SKM-1 (cell line): ENCODE measurements around the gene ZNF629.

Experiments used
- DNase-seq: peaks from one replicate; lab custom pipeline; 2025; ENCODE audit not compliant: unreplicated experiment; lab: John Stamatoyannopoulos, UW

The ZNF629 gene

DNA sequence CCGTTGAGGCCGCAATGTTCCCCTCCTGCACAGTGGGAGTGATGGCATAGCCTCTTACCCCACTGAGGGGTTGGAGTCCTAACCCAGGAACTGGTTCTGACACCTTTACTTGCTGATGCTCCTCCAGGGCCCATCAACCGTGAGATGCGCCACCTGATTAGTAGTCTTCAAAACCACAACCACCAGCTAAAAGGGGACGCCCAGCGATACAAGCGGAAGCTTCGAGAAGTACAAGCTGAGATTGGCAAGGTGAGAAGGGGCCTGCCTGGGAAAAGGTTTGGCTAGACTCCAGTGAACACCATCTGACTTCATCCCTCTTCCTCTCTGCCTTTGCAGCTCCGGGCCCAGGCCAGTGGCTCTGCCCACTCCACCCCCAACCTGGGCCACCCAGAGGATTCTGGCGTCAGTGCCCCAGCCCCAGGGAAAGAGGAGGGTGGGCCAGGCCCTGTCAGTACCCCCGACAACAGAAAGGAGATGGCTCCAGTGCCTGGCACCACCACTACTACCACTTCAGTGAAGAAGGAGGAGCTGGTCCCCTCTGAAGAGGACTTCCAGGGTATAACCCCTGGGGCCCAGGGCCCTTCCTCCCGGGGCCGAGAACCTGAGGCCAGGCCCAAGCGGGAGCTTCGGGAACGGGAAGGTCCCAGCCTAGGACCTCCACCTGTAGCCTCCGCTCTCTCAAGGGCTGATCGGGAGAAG is 19.1 kb downstream of the ZNF629 start:
- no peak for DNase-seq

DNA sequence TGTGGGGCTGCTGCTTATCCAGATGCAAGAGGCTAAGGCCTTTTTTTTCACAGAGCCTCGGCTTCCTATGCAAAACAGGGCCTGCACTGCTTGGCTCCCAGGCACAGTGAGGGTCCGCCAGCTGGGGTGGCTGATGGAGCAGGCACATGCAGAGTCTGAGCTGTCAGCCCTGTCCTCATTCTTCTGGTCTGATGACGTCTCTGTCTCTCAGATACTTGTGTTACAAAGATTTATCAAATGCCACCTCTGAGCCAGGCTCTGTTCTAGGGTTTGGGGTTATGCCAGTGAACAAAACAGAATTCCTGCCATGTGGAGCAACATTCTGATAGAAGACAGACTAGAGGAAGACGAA is 20.1 kb downstream of the ZNF629 start:
- no peak for DNase-seq

- DNase-seq: no peak
These were observed 20.6 kb downstream of the ZNF629 start for GRCh38 chr16:30766206-30766932.

DNA sequence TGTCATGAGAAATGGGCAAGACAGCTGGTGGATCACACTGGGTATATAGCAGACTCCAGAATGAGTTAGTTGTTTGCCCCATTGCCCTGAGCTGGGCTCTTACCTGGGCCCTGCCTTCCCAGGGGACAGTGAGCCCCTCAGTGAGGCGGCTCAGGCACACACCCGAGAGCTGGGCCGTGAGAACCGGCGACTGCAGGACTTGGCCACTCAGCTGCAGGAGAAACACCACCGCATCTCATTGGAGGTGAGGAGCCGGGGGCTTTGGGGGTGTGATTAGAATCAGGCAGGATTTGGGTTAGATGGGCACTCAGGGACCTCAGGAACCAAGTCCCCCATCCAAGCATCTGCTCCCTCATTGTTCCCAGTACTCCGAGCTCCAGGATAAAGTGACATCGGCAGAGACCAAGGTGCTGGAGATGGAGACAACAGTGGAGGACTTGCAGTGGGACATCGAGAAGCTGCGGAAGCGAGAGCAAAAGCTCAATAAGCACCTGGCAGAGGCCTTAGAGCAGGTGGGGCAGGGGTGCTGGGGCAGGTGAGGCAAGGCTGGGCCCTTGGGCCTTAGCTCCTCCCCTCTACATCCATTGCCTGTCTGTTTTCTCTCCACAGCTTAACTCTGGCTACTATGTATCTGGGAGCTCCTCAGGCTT is 22.1 kb downstream of the ZNF629 start:
- DNase-seq: no peak

DNA sequence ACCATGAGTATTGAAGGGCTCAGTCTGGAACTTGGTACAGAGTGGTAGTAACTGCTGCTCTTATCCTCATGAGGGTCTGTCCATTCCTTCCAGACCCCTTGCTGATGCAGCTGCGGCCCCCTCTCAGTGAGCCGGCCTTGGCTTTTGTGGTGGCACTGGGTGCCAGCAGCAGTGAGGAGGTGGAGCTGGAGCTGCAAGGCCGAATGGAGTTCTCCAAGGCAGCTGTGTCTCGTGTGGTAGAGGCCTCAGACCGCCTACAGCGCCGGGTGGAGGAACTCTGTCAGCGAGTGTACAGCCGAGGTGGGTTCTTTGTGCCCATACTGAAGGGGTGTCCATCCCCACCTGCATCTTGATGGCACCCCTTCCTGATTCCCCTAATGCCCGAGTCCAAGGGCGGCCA is 22.9 kb downstream of the ZNF629 start:
- no peak for DNase-seq

DNA sequence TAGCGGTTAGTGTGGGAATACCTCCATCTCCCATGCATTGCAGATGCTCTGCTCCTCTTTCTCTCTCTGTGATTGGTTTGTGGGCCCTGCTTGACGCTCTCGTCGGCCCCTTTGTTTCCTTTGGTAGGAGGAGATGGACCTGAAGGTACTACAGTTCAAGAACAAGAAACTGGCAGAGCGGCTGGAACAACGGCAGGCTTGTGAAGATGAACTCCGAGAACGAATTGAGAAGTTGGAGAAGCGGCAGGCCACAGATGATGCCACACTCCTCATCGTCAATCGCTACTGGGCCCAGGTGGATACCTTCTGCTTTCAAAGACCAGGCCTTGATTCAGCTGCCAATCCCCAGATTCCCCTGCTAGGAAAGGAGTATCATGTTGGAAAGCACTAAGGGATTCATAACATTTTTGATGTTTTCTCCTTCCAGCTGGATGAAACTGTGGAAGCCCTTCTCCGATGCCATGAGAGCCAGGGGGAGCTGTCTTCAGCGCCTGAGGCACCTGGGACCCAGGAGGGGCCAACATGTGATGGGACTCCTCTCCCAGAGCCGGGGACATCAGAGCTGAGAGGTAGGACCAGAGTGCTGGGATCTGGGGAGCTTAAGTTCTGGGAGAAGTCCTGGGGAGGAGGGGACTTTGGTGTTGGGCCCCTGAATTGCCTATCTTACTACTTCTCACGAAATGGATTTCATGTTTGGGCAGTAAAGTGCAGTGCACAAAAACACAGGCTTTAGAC is 23.8 kb downstream of the ZNF629 start:
- DNase-seq: no peak

GRCh38 chr16:30761928-30762902 is 24.8 kb downstream of the ZNF629 start, which contains the start of the genes CFAP119 and RNF40:
CFAP119 (minus strand) TSS chr16:30762062; CDS start chr16:30761748, 314 bp downstream.
RNF40 (plus strand) TSS chr16:30762322; CDS start chr16:30762546, 224 bp downstream.
- peak; percentile 99 for DNase-seq

GRCh38 chr16:30761427-30761927 is 25.5 kb downstream of the ZNF629 start:
- DNase-seq: no peak

DNA sequence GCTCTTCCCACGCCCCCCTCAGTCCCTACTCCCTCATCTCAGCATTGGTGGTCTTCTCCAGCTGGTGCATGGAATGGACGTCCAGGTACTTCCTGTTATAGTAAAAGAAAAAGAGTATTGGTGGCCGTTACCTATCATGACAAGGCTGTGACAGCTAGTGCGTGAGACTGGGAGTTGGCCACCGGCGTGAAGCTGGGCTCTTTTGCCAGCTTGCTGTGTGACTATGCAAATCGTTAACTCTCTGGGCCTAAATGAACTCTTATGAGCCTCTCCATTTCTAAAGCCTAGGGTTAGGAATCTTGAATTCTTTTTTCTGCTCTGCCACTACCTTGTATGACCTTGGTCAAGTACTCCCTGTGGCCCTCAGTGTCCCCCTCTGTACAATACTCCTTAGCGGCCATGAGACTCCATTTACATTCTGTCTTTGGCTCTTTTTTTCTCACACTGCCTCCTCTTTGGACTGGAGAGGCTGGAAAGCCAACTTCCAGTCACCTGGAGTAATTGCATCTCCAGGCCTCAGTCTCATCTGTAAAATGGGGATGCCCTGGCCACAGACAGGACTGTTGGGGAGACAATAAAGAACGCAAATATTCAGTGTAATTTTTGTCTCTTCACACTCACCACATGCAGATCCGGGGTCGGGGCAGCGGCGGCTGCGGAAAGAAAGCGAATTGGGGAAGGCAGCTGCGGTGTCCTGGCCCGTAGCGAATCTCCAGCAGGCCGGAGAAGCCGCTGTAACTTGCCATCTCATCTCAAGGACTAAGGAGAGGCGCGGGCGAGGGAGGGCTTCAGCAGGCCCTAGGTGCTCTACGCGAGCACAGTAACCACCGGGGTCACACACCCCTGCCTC is 26.2 kb downstream of the ZNF629 start:
- DNase-seq: no peak

GRCh38 chr16:30760001-30760559 is 26.9 kb downstream of the ZNF629 start:
- DNase-seq: no peak

DNA sequence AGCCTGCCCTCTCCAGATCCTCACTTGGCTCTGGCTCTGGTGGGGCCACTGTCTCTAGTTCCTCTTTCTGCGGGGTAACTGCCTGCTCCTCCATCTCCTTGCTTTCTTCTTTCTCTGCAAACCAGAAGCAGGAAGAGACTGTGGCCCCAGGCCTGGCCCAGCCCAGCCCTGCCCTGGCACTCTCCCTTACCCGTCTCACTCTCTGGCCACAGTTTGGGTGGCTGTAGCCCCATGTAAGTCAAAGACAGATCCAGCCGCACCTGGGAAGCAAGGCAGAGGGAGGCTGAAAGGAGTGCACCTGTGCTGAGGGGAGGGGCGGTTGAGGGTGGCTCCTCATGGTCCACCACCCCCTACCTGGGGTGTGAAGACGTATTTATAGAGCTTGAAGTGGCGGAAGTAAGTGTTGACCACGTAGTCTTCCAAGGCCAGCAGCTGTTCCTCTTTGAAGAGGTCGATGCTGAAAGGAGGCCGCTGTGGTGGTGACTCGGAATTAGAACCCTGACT is 28.0 kb downstream of the ZNF629 start:
- peak; percentile 84 for DNase-seq

- DNase-seq: no peak
These were observed 29.7 kb downstream of the ZNF629 start for GRCh38 chr16:30757316-30757715.

DNA sequence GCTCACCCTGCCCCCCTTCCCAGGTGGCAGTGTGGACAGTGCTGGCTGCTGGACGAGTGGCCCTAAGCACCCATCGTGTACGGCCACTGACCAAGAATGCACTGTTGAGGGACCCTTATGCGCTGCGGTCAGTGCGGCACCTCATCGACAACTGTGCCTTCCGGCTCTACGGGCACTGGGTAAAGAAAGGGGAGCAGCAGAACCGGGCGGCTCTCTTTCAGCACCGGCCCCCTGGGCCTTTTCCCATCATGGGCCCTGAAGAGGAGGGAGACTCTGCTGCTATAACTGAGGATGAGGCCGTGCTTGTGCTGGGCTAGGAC is 30.3 kb downstream of the ZNF629 start:
- no peak for DNase-seq

DNA sequence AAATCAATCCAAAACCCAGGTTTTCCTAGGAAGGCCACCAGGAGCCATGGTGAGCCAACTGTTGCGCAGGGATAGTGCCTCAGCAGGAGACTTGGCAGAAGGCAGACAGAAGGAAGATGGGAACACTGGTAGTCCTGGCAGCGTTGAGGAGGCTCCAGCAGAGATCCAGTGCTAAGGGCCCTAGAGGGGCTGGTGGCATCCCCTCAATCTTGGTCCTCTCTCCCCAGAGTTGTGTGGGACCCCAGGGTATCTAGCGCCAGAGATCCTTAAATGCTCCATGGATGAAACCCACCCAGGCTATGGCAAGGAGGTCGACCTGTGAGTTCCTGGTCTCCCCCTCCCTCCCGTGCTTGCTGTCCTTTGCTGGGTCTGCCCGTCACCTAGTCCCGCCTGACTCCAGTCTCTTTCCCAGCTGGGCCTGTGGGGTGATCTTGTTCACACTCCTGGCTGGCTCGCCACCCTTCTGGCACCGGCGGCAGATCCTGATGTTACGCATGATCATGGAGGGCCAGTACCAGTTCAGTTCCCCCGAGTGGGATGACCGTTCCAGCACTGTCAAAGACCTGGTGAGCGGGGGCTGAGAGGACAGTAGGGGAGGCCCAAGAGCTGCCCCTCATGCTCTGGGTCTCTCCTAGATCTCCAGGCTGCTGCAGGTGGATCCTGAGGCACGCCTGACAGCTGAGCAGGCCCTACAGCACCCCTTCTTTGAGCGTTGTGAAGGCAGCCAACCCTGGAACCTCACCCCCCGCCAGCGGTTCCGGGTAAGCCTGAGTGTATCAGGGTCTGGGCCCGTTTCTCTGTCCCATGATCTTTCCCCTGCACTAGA is 30.8 kb downstream of the ZNF629 start:
- DNase-seq: no peak

- no peak for DNase-seq
These were observed 33.4 kb downstream of the ZNF629 start for GRCh38 chr16:30753596-30753995.

- no peak for DNase-seq
These were observed 36.0 kb downstream of the ZNF629 start for GRCh38 chr16:30750876-30751465.

GRCh38 chr16:30750201-30750600 is 36.8 kb downstream of the ZNF629 start:
- DNase-seq: no peak
